ENCODE results near the gene CRELD1. TPM values are rescaled to one million over a fixed set of nuclear protein-coding genes. Genes with fewer than 3 reads are reported as not detected.

Gene CRELD1
- total and polyA plus RNA-seq, 2 experiments from 2014 or later = 43.9 to 82.9 TPM

DNA sequence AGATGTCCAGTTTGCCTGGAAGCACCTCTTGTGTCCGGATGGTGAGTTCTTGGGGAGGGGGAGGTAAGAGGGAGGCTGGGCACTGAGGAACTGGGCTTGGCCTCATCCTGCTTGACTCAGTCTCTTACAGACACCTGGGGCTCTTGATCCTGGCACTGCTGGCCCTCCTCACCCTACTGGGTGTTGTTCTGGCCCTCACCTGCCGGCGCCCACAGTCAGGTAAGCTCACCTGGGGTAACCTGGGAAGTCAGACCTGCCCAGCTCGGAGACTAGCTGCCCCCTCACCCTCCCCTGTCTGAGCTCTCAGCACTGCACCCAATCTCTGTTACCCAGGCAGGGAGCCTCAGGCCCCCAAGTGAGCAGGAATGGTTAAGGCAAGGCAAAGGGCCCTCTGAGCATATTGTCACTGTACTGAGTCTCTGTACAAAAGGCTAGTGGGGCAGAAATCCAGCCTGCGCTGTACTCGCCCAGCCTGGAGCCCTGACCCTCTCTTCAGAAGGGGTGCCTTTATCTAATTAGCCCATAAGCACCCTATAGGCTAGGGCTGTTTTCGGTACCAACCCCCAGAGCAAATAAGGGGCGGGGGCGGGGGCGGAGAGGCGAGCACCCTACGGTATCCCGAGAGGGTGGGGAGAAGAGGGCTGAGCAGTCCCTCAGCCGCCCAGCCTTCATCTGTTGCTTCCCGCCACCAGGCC, 18.9 kb upstream of the CRELD1 start:
- peak overlapping the region; percentile 94 for H3K4me2 ChIP-seq
- no peak for DNase-seq (ENCODE audit: low spot score)

DNA sequence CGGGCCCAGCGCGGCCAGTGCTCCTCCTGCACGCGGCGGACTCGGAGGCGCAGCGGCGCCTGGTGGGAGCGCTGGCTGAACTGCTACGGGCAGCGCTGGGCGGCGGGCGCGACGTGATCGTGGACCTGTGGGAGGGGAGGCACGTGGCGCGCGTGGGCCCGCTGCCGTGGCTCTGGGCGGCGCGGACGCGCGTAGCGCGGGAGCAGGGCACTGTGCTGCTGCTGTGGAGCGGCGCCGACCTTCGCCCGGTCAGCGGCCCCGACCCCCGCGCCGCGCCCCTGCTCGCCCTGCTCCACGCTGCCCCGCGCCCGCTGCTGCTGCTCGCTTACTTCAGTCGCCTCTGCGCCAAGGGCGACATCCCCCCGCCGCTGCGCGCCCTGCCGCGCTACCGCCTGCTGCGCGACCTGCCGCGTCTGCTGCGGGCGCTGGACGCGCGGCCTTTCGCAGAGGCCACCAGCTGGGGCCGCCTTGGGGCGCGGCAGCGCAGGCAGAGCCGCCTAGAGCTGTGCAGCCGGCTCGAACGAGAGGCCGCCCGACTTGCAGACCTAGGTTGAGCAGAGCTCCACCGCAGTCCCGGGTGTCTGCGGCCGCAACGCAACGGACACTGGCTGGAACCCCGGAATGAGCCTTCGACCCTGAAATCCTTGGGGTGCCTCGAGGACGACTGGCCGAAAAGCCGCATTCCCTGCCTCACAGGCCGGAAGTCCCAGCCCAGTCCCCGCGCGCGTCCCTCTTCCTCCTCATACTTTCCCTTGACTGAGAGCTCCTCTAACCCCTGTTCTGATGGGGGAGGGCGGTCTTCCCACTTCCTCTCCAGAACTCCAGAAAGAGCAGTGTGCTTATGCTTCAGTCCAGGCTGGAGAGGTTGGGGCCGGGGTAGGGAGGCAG, 18.1 kb upstream of the CRELD1 start:
- Histone ChIP-seq H3K79me2 (peaks cover 12% of the 10 kb centered on the region), H3K4me1 (ENCODE audit: insufficient read depth) (peaks cover 45% of the 10 kb centered on the region)

More for the DNA sequence above, 18.9 kb upstream of the CRELD1 start:
- TF ChIP-seq EZH2phosphoT487 (IDR thresholded peaks at IDR 0.05; ENCODE audit: low read depth, severe bottlenecking, unreplicated experiment) (no peak), EZH2 (IDR thresholded peaks at IDR 0.05; ENCODE audit: borderline replicate concordance) (no peak)
- TF ChIP-seq, protein P1, sequence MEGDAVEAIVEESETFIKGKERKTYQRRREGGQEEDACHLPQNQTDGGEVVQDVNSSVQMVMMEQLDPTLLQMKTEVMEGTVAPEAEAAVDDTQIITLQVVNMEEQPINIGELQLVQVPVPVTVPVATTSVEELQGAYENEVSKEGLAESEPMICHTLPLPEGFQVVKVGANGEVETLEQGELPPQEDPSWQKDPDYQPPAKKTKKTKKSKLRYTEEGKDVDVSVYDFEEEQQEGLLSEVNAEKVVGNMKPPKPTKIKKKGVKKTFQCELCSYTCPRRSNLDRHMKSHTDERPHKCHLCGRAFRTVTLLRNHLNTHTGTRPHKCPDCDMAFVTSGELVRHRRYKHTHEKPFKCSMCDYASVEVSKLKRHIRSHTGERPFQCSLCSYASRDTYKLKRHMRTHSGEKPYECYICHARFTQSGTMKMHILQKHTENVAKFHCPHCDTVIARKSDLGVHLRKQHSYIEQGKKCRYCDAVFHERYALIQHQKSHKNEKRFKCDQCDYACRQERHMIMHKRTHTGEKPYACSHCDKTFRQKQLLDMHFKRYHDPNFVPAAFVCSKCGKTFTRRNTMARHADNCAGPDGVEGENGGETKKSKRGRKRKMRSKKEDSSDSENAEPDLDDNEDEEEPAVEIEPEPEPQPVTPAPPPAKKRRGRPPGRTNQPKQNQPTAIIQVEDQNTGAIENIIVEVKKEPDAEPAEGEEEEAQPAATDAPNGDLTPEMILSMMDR (IDR thresholded peaks at IDR 0.05; ENCODE audit: poor library complexity) = no peak
- H2AFZ ChIP-seq = peak overlapping the region; percentile 31
- no peaks in the 10 kb centered on the region for H3K27me3 ChIP-seq
- peak overlapping the region; percentile 91 for H3K27ac ChIP-seq
- WGBS (ENCODE audit: low lambda C conversion rate, missing lambda C conversion rate) = 59% methylated on average over 9 of the region's 15 CpGs
- no peaks in the 10 kb centered on the region for H3K9me2 ChIP-seq (replicated peaks; ENCODE audit: insufficient read depth)
- H4K20me1 ChIP-seq (ENCODE audit: insufficient read depth, poor library complexity, severe bottlenecking) = no peaks in the 10 kb centered on the region
- peaks cover 12% of the 10 kb centered on the region for H3K79me2 ChIP-seq
- no peaks in the 10 kb centered on the region for H3K36me3 ChIP-seq (replicated peaks; ENCODE audit: insufficient read depth, low read depth)
- peaks cover 45% of the 10 kb centered on the region for H3K4me1 ChIP-seq (ENCODE audit: insufficient read depth)
- no peak overlapping the region for H3K4me3 ChIP-seq
- no peaks in the 10 kb centered on the region for H3K9me3 ChIP-seq (ENCODE audit: low read depth)

DNA sequence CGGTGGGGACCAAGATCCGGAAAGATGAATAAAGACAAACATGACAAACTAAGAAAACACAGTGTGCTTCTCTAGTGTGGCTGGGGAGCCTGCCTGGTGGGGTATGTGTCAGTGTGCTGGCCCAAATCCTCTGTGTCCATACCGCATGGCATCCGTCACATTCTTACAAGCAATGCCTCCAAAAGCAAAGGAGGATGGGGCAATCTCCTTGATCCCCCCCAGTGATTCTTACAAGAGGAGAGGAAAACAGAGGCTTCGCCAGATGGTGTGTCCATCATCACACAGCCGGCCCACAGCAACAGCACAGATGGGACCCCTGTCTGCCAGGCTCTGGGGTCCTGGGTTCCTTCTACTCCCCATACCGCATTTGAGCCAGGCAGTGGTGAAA, 17.3 kb upstream of the CRELD1 start:
- no peaks in the 10 kb centered on the region for H3K9me3 ChIP-seq (ENCODE audit: low read depth)
- H4K20me1 ChIP-seq (ENCODE audit: insufficient read depth, poor library complexity, severe bottlenecking) = no peaks in the 10 kb centered on the region
- H3K79me2 ChIP-seq = peaks cover 12% of the 10 kb centered on the region
- H3K36me3 ChIP-seq (replicated peaks; ENCODE audit: insufficient read depth, low read depth) = no peaks in the 10 kb centered on the region
- WGBS (ENCODE audit: low lambda C conversion rate, missing lambda C conversion rate) = 72% methylated on average over 6 of the region's 7 CpGs
- no peak overlapping the region for H3K4me3 ChIP-seq
- peak overlapping the region; percentile 91 for H3K27ac ChIP-seq
- H3K4me2 ChIP-seq = peak overlapping the region; percentile 94
- peaks cover 45% of the 10 kb centered on the region for H3K4me1 ChIP-seq (ENCODE audit: insufficient read depth)
- no peak overlapping the region for H2AFZ ChIP-seq
- no peak for TF ChIP-seq EZH2 (IDR thresholded peaks at IDR 0.05; ENCODE audit: borderline replicate concordance)
- TF ChIP-seq, protein P1 (IDR thresholded peaks at IDR 0.05; ENCODE audit: poor library complexity) = no peak
- no peak for TF ChIP-seq EZH2phosphoT487 (IDR thresholded peaks at IDR 0.05; ENCODE audit: low read depth, severe bottlenecking, unreplicated experiment)
- DNase-seq (ENCODE audit: low spot score) = no peak
- no peaks in the 10 kb centered on the region for H3K9me2 ChIP-seq (replicated peaks; ENCODE audit: insufficient read depth)
- no peaks in the 10 kb centered on the region for H3K27me3 ChIP-seq

More for the DNA sequence above, 18.1 kb upstream of the CRELD1 start:
- Histone ChIP-seq H3K4me2 (peak overlapping the region; percentile 94), H2AFZ (peak overlapping the region; percentile 31), H4K20me1 (ENCODE audit: insufficient read depth, poor library complexity, severe bottlenecking) (no peaks in the 10 kb centered on the region), H3K27ac (peak overlapping the region; percentile 91), H3K9me3 (ENCODE audit: low read depth) (no peaks in the 10 kb centered on the region), H3K36me3 (replicated peaks; ENCODE audit: insufficient read depth, low read depth) (no peaks in the 10 kb centered on the region), H3K27me3 (no peaks in the 10 kb centered on the region), H3K9me2 (replicated peaks; ENCODE audit: insufficient read depth) (no peaks in the 10 kb centered on the region), H3K4me3 (peak overlapping the region; percentile 59)
- no peak for TF ChIP-seq EZH2 (IDR thresholded peaks at IDR 0.05; ENCODE audit: borderline replicate concordance)
- TF ChIP-seq, protein P1 (IDR thresholded peaks at IDR 0.05; ENCODE audit: poor library complexity) = peak; percentile 46
- TF ChIP-seq EZH2phosphoT487 (IDR thresholded peaks at IDR 0.05; ENCODE audit: low read depth, severe bottlenecking, unreplicated experiment) = no peak
- WGBS (ENCODE audit: low lambda C conversion rate, missing lambda C conversion rate) = 5% methylated on average over 65 of the region's 99 CpGs
- peak; percentile 88 for DNase-seq (ENCODE audit: low spot score)

Measured in hepatocyte (in vitro differentiated cells).